CD4-positive, alpha-beta T cell treated with Interferon gamma for 1 hour (primary cell): ENCODE data around the gene NEBL.

Experiments used
- DNase-seq: peaks from one replicate; pipeline ENCODE4 v3.0.0-alpha.2; 2020

NEBL gene

DNA sequence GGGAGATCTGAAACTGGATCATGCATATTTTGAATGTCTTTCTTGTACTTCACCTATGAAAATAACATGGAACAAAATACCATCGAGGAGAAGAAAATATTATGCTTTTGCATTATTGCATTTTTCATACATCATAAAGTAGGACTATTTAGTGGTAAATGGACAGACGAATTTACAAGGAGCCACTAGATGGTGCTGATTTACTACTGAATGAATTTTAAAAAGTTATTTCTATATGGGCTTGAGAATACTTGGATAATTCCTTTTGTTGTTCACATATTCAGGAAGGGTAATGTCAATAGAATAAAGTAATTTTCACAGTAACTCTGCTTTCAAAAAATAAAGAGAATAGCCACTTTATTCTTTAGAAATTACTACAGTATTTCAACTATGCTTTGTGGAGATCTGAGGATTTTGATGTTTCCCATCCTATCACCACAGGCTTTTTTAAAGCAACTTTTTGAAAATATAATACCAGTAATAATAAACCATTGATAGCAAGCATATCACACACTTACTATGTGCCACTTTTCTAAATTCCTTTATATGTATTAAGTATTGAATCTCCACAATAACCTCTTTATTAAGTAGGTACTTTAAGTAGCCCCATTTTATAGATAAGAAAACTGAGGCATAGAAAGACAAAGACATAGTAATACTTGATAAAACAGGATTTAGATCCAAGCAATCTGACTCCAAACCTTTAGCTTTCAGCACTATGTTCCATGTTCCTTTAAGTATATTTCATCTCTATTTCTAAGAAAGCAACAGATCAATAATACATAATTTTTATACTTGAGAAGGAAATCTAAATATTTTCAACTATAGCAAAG, 38.6 kb downstream of the NEBL start:
- no peak for DNase-seq

DNA sequence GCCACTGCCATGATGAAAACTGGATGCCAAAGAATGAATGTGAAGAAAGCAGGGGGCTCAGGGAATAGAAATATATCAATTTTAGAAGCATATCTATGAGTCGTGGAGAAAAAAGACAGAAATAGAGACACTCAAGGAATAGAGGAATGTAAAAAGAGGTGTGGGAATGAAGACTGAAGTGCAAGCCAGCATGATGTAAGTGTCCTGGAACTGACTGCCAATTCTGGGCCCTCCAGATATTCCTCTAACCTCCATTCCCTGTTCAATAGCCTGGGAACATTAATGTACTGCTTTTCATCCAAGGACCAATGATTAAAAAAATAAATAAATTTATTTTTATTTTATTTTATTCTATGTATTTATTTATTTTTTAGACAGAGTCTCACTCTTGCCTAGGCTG, 40.6 kb downstream of the NEBL start:
- no peak for DNase-seq

DNA sequence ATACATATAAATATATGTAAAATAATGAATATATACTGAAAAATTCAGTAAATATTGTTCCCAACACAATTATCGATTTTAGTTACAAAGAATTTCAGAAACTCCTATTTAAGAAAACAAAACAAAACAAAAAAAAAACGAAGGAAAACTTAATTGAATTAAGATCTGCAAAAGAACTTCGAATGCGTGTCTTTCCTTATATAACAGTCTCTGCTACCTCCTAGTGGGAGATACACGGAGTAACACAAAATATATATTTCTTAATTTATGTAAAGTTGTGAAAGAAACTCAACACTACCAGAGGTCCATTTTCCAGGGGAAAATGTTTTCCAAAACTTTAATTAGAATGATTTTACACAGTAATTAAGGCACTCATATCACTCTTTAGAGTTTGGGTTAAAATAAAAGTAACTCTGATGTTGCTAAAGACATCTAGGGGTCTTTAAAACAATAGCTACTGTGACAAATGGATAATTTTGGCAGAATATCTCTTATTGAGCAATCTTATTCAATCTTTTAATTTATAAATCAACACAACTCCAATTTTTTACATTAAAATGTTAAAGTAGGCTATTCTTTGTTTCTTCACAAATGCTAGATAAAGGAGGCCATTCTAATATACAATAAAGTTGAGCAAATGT, 41.6 kb downstream of the NEBL start:
- no peak for DNase-seq

DNA sequence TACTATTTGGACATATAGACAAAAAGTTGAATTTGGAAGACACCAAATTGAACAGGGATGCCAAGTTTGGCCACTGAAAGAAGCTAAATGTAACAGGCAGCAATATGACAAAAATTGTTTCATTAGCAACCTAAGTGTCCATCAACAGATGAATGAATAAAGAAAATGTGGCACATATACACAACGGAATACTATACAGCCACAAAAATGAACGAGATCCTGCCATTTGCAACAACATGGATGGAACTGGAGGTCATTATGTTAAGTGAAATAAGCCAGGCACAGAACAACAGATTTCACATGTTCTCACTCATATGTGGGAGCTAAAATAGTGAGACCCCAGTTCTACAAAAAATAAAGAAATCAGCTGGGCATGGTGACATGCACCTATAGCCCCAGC, 43.8 kb downstream of the NEBL start:
- no peak for DNase-seq

DNA sequence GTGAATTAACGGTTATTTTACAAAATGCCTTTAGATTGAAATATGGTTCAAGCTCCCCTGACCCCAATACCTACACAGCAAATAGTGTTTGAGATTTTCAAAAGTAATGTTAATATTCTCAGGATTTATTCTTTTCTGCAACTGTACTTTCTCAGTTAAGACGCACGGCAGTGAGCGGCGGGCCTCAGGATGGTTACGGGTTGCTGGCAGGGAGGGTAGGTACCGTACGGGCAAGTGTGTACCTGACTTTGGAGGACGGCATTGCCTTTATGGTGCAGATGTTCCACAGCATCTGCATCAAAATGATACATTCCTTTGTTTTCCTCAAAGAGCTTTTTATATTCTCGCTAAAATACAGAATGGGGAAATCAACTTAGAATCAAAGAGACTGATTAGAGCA, 44.8 kb downstream of the NEBL start:
- no peak for DNase-seq

DNA sequence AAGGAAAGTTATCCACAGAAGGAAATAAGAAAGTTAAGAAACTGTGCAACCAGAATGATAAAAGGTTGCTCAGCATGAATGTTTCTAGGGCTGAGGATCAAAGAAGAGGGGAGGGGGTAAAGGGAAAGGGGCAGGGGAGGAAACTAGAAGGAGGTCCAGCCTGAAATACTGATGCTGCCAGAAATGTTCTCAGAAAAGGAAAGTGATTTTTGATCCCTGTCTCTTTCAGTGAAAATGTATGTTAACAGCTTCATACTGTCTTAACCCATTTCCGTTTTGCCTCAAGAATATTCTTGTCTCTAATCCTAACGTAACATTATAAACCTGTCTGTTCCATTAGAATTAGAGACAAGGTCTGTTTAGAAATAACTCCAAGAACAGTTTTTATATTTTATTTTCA, 49.6 kb downstream of the NEBL start:
- DNase-seq: no peak

DNA sequence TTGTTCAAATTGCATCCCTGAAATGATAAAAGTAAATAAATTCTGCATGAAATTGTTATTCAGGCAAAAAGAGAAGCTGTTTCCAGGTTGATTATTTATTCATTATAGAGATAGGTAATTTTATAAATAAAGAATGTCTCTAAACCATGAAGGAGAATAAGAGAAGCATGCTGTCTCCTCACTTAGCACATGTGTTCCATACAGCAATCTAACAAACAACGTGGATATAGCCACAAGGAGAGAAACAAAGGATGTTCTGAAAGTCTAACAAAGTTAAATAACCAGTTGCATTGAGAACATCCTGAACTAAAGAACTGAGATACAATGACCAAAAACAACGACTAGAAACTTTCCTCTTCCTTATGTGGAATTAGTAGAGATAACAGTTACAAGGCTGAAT, 50.8 kb downstream of the NEBL start:
- DNase-seq: no peak

DNA sequence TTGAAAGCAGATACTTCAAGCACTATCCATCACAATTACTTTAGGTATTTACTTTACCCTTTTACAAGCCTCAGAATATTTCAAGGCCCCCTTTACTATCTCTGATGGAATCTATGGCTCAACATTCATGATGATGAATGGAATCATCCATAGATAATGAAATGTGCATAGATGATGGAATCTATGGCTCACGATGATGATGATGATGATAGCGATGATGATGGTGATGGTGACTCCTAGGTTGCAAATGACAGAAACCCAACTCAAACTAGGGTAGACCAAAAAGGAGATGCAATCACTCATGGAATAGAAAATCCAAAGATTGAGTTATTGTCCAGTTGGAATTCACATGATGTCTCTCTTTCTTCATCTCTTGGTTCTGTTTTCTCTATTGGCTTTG, 55.7 kb downstream of the NEBL start:
- DNase-seq: no peak

DNA sequence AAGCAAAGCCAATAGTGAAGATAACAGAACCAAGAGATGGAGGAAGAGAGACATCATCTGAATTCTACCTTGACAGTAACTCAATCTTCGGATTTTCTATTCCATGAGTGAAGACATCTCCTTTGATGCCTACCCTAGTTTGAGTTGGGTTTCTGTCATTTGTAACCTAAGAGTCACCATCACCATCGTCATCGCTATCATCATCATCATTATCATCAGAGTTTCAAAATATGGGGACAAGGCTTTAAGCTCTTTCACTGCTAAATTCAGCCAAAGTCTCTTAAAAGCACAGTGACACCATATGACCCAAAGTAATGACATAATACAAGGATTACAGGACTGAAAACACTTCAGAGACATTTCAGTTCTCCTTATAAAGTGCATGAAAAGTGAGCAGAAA, 57.2 kb downstream of the NEBL start:
- no peak for DNase-seq

DNA sequence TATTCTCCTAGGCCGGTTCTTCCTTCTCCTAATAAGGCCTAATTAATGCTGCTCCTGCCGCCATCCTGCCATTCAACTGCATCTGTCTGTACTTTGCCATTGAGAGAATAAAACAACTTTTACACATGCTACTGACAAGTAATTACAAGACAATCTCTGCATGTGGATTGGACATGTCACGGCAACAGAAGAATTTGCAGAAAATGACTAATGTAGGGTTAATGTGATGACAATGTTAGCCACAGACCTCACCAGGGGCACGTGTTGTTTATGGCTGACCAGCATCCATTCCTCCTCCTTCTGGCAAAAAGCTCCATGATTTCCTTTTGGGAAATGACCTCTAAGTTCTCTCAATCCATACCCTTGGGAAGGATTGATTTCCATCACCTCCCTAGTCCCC, 58.0 kb downstream of the NEBL start:
- no peak for DNase-seq

DNA sequence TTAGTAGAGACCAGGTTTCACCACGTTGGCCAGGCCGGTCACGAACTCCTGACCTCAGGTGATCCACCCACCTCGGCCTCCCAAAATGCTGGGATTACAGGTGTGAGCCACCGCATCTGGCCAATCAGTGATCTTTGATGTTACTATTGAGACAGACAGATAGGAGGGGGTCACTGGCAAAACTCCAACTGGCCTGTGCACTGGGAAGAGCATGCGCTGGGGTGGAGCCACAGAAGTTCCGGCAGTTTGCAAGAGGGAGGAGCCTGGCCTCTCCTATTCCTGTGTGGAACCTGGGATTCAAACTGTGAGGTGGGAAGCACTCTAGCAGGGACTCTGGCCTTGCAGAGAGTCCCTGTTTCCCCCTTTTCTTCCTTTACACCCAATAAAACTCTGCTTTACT, 60.7 kb downstream of the NEBL start:
- DNase-seq: no peak

DNA sequence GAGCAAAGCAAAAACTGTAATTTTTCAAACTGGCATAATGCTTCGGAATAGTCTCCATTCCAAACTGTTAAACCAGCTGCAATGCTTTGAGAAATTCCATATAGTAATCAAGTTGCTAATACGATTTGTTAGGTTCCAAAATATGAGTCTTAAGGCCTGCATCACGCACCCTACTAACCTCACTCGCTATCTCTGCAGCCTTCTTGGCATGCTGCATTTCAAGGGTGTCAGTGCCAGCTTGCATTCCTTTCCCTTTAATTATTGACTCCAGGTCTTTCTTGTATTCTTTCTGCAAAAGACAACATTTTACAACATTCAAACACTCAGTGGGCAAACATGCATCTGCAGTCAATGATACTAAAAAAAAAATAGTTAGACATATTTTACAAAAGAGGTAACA, 61.8 kb downstream of the NEBL start:
- DNase-seq: no peak

DNA sequence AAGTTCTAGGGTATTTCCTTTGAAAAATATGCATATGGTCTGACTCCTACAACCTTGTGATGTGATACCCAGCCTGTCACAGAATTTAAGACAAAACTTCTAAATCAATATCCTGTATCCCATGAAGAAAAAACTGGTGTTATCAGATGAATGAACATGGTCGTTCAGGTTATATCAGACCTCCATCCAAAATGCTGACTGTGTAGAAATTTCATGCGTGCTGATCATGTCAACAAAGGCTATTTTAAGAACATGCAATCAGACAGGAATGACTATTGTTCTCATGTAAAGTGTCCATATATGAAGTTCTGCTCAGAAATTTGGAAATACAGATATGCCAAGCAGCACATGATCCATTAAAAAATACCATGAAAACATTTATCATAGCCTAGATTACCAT, 62.3 kb downstream of the NEBL start:
- no peak for DNase-seq

DNA sequence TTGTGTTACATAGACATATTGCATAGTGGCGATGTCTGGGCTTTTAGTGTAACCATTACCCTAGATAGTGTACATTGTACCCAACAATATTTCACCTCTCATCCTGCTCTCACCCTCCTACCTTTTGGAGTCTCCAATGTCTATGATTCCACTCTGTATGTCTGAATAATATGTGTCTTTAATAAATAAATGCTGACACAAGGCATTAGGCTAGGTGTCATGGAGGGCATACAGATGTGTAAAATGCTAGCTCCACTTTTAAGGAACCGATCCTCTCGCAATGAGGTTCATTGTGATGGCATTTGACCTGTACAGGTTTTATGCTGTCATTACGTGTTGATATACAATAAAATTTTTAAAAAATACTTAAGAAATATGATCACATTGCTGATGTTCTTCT, 74.3 kb downstream of the NEBL start:
- no peak for DNase-seq

DNA sequence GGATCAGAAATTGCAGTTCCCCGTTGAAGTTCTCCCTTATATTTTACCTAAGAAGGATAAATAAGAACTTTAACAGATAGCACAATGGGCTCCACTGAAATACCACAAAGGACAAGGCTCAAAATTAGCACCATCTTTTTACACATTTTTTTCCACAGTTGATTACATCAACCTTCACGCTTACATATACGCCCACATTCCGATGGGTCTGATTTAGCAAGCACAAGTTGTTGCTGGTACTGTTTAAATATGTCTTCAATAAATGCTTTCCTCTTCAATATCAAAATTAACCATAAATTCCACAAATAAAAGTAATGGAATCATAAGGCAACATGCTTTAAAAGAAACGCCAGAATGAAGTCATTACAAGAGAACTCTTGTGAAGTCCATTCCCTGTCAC, 79.5 kb downstream of the NEBL start:
- DNase-seq: no peak

DNA sequence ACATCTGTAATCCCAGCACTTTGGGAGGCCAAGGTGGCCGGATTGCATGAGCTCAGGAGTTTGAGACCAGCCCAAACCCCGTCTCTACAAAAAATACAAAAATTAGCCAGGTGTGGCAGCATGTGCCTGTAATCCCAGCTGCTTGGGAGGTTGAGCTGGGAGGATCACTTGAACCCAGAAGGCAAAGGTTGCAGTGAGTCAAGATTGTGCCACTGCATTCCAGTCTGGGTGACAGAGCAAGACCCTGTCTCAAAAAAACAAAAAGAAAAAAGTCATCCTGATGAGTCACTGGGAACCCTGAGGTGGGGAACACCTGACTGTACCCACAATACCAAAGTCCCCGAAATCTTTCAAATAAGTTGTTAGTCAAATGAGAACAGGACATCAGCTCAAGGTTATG, 80.0 kb downstream of the NEBL start:
- no peak for DNase-seq

DNA sequence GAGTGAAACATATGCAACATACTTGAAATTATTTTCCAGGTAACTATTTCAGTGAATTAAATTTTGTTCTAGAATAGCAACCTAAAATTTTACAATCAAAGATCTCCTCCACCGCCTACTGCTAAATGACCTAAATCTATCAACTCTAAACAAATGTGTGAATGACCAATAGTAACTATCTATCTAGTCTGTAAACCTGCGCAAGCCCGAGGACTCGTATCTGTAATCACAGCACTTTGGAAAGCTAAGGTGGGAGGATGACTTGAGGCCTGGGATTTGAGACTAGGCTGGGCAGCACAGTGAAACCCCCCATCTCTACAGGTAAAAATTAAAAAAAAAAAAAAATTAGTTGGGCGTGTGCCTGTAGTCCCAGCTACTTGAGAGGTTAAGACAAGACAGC, 83.0 kb downstream of the NEBL start:
- DNase-seq: no peak

DNA sequence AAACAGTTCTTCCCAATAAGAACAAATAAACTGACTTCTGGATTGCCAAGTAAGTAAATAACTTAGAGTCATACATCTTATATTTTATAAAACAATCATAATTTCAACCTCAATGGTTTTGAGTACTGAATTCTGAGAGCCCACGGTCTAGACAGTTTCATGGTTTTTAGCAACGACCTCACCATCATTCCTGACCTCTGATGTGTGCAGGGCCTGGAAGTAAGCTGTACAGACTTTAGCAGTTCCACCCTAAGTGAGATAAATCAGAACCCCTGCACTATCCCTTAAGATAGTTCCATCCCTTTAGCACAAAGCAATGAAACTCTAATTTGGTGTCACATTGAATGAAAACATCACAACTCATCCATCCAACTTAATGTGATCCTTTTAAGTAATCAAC, 86.0 kb downstream of the NEBL start:
- DNase-seq: no peak

DNA sequence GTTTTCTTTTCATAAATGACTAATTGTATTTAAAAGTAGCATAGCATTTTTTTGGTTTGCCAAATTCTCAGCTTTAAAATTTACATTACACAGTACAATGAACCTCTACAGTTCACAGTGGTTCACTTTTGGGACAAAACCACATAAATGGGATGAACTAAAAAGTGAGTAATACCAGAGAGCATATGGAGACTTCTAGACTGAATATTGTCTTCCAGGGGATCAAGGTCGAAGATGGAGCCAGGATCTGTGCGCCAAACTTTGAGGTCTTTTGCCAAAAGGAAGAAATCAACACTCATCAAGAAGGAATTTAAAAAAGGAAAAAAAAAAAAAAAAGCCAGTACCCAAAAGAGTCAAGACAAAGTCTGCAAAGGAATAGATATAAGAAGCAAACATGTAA, 87.5 kb downstream of the NEBL start:
- DNase-seq: no peak

DNA sequence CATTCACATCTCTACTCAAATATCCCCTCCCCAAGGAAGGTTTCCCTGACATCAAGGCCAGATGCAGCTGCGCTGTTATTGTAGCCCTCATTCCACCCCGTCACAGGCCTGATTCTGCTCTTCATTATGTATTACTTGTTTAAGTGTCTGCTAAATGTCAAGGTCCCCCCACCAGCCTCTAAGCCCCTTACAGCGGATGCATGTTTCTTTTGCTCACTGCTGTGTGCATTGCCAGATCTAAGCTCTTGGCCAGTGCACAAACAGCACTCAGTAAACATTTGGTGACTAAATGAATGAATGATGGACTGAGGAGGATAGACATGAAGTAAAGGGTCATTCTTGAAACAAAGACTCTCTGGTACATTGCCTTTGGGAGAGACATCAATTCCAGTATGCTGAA, 90.6 kb downstream of the NEBL start:
- no peak for DNase-seq

DNA sequence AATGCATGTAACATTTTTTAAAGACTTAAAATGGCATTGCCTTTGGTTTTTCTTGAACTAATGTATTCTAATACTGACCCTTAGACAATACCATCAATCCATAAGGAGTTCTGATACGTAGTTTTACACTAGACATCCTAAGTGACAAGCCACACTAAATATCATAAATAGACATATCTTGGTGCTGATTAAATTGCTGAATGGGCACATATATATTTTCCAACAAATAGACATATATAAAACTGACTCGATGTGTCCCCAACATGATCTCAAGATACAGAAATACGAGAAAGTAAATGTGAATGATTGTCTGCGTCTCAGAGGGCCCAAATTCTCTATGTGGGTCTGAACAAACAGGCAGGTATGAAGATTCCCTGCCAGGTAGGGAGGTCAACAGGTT, 99.8 kb downstream of the NEBL start:
- DNase-seq: no peak

DNA sequence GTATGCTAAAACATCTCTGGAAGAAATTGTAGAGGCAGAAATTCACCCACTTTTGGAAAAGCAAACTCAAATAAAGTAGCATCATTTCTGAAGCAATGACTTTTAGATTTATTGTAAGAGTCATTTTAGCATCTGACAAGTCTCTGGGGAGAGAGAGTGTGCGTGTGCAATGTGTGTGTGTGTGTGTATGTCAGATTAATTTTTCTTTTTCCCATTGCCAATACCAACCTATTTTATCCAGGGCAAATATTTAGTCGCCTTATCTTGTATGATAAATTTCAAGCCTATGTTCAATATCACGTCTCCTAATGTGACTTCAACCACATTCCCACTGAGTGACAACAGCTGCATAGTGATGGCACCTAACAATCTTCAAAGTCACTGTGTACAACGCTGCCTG, 101.7 kb downstream of the NEBL start:
- DNase-seq: no peak

DNA sequence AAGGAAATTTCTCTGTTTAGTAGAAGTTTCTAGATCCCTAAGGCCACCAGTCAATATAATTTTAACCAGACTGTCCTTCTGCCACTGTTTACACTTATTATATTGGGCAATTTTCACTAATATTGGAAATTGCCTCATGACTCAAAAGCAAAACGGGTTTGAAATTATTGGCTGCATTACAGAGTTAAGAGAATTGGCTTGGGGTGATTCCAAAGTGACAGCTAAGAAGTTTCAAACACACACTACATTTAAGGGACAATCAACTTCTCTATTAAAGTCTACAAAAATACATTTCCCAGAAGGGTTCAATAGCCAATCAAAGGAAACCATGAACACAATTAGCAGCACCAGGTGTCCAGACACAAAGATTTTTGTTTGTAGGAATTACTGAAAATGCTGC, 111.9 kb downstream of the NEBL start:
- DNase-seq: no peak

DNA sequence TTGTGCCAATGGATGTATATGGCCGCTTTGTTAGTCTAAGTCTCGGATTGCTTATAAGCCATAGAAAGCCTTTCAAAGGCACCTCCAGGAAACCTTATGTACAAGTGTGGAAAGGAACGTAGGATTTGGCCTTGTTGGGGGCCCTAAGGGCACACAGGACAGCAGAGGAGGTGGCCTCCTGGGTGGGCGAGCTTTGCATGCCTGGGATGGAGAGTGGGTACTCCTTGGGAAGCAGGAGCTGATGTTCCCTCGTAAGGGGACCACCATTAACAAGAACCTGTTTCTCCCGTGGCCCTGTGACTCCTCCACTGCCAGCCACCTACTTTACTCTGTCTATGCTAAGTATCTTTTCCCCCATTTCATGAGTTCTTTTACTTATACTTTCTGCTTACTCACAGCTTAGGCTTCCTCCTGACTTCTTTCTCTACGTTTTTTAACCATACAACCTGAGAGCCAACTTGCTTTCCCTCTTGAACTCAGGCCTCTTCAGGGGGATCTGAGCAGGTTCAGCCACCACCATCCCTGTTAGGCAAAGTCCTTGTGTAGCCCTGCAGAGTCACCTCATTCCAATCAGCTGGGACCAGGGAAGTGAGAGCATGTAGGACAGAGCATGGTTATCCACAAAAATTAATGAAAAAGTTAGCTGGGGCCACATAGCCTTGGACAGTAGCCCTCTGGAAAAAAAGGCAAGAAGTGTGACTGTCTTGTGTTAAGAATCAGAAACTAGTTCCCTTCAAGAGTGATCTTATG, 118.9 kb downstream of the NEBL start:
- no peak for DNase-seq
